Measurements from ENCODE around the gene CD247. TPM values are rescaled to one million over a fixed set of nuclear protein-coding genes. Genes with fewer than 3 reads are reported as not detected.

CD247 gene
- total RNA-seq, 2 experiments from 2014 or later, result 251 to 261 TPM

- peak overlapping the region; percentile 61 for H3K4me3 Mint-ChIP-seq
Observed at GRCh38 chr1:167447521-167448136, 70.7 kb downstream of the CD247 start.

GRCh38 chr1:167446966-167447365, 71.4 kb downstream of the CD247 start:
- no peaks in the 10 kb centered on the region for H3K27me3 Mint-ChIP-seq
- H3K36me3 Mint-ChIP-seq (ENCODE audit: low read depth), result peaks cover 50% of the 10 kb centered on the region
- H3K9me3 Mint-ChIP-seq, result no peaks in the 10 kb centered on the region
- peaks cover 86% of the 10 kb centered on the region for H3K4me1 Mint-ChIP-seq
- CTCF ChIA-PET, result interaction anchor here (1.0 to 2.0 kb wide), 9 partner anchors 8 to 93 kb away, joined by 3 to 13 read pairs (median 3); partner anchors contain the start of gene CD247
- DNase-seq, result no peak
- H3K27ac Mint-ChIP-seq, result peak overlapping the region; percentile 97
- POLR2A ChIA-PET, result interaction anchor here (0.6 kb wide), 2 partner anchors 34 to 586 kb away, joined by 3 read pairs; no protein-coding TSS in a partner anchor
- peak overlapping the region; percentile 61 for H3K4me3 Mint-ChIP-seq

More at GRCh38 chr1:167447521-167448136, 70.7 kb downstream of the CD247 start:
- Mint-ChIP-seq H3K27me3 (no peaks in the 10 kb centered on the region), H3K27ac (peak overlapping the region; percentile 97), H3K36me3 (ENCODE audit: low read depth) (peaks cover 50% of the 10 kb centered on the region), H3K4me1 (peaks cover 86% of the 10 kb centered on the region), H3K9me3 (no peaks in the 10 kb centered on the region)
- CTCF ChIA-PET, result interaction anchor here (1.0 to 2.0 kb wide), 13 partner anchors 9 to 185 kb away, joined by 3 to 13 read pairs (median 4); partner anchors contain the start of gene CD247
- peak; percentile 81 for DNase-seq
- POLR2A ChIA-PET, result interaction anchor here (0.6 kb wide), 1 partner anchor 34 kb away, joined by 3 read pairs; no protein-coding TSS in a partner anchor

GRCh38 chr1:167443757-167444156, 74.6 kb downstream of the CD247 start:
- no peaks in the 10 kb centered on the region for H3K9me3 Mint-ChIP-seq
- H3K27me3 Mint-ChIP-seq, result no peaks in the 10 kb centered on the region
- ChIA-PET POLR2A (no interaction called here), CTCF (interaction anchor here (0.9 to 1.1 kb wide), 5 partner anchors 30 to 385 kb away, joined by 3 to 4 read pairs (median 3); no protein-coding TSS in a partner anchor)
- peaks cover 95% of the 10 kb centered on the region for H3K4me1 Mint-ChIP-seq
- H3K27ac Mint-ChIP-seq, result peak overlapping the region; percentile 68
- no peak overlapping the region for H3K4me3 Mint-ChIP-seq
- peaks cover 68% of the 10 kb centered on the region for H3K36me3 Mint-ChIP-seq (ENCODE audit: low read depth)
- DNase-seq, result no peak

GRCh38 chr1:167442854-167443565, 75.3 kb downstream of the CD247 start:
- peaks cover 96% of the 10 kb centered on the region for H3K4me1 Mint-ChIP-seq
- peak overlapping the region; percentile 27 for H3K4me3 Mint-ChIP-seq
- H3K27ac Mint-ChIP-seq, result peak overlapping the region; percentile 90
- no peaks in the 10 kb centered on the region for H3K27me3 Mint-ChIP-seq
- CTCF ChIA-PET, result interaction anchor here (0.9 to 2.7 kb wide), 8 partner anchors 7 to 384 kb away, joined by 3 to 11 read pairs (median 4); no protein-coding TSS in a partner anchor
- no peak for DNase-seq
- no peaks in the 10 kb centered on the region for H3K9me3 Mint-ChIP-seq
- POLR2A ChIA-PET, result no interaction called here
- H3K36me3 Mint-ChIP-seq (ENCODE audit: low read depth), result peaks cover 75% of the 10 kb centered on the region

DNA sequence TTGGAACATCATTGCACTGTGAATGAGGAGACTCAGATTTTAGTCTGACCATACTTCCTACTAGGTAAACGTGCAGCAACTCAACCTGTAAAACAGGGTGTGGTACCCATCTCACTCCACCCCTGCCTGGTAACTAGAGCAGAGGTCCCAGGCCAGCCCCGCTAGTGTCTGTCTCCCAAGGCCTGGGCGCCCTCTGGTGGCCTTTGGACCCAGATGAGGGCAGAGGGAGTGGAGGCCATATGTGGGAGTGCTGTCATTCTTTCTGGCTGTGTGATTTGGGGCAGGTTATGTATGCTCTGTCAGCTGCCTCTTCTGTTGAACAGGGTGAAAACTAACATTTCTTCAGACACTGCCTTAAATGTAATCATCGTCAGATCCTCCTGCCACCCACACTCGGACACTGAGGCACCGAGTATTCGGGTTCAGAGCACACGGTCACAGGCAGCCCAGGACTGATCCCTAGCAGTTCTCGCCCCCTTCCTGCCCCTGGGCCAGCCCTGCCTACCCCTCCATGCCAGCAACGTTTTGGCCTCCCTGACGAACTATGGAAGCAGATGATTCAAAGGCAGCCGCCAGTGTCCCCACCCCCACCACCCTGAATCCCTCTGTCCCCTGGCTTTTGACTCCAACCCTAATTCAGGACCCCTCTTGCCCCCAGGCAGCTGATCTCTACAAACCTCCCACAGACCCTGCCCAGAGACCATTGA, 76.0 kb downstream of the CD247 start:
- H3K27ac Mint-ChIP-seq, result peak overlapping the region; percentile 90
- ChIA-PET POLR2A (no interaction called here), CTCF (interaction anchor here (0.9 to 2.7 kb wide), 6 partner anchors 8 to 91 kb away, joined by 3 to 11 read pairs (median 4); no protein-coding TSS in a partner anchor)
- no peaks in the 10 kb centered on the region for H3K9me3 Mint-ChIP-seq
- peaks cover 77% of the 10 kb centered on the region for H3K36me3 Mint-ChIP-seq (ENCODE audit: low read depth)
- peak overlapping the region; percentile 27 for H3K4me3 Mint-ChIP-seq
- peak; percentile 90 for DNase-seq
- H3K4me1 Mint-ChIP-seq, result peaks cover 94% of the 10 kb centered on the region
- H3K27me3 Mint-ChIP-seq, result no peaks in the 10 kb centered on the region

GRCh38 chr1:167441222-167441621, 77.1 kb downstream of the CD247 start:
- Mint-ChIP-seq H3K9me3 (no peaks in the 10 kb centered on the region), H3K27me3 (no peaks in the 10 kb centered on the region), H3K4me3 (no peak overlapping the region), H3K4me1 (peaks cover 95% of the 10 kb centered on the region), H3K36me3 (ENCODE audit: low read depth) (peaks cover 81% of the 10 kb centered on the region), H3K27ac (peak overlapping the region; percentile 90)
- no peak for DNase-seq
- ChIA-PET CTCF (interaction anchor here (0.8 to 2.7 kb wide), 6 partner anchors 8 to 176 kb away, joined by 3 to 6 read pairs (median 4); partner anchors contain the start of gene CD247), POLR2A (no interaction called here)

DNA sequence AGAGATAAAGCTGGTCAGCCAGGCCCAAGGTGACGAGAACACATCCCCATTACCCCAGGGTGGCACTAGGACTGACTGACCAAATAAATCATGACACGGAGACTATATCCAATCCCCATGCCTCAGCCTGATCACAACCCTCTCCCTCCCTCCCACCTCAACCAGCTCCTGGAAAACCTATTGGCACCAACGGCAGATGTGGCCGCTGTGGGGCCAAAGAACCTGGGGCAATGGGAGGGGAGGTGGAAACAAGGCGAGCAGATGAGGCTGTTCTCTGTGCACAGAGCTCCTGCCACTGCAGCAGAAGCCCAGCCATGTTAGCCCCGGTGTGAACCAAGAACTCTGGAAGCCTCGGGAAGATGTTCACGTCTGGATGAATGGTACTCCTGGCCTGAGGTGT, 77.6 kb downstream of the CD247 start:
- peak overlapping the region; percentile 90 for H3K27ac Mint-ChIP-seq
- no peak for DNase-seq
- peaks cover 81% of the 10 kb centered on the region for H3K36me3 Mint-ChIP-seq (ENCODE audit: low read depth)
- H3K4me1 Mint-ChIP-seq, result peaks cover 95% of the 10 kb centered on the region
- POLR2A ChIA-PET, result no interaction called here
- no peaks in the 10 kb centered on the region for H3K9me3 Mint-ChIP-seq
- CTCF ChIA-PET, result interaction anchor here (0.8 to 2.7 kb wide), 6 partner anchors 8 to 176 kb away, joined by 3 to 6 read pairs (median 4); partner anchors contain the start of gene CD247
- H3K4me3 Mint-ChIP-seq, result no peak overlapping the region
- H3K27me3 Mint-ChIP-seq, result no peaks in the 10 kb centered on the region

DNA sequence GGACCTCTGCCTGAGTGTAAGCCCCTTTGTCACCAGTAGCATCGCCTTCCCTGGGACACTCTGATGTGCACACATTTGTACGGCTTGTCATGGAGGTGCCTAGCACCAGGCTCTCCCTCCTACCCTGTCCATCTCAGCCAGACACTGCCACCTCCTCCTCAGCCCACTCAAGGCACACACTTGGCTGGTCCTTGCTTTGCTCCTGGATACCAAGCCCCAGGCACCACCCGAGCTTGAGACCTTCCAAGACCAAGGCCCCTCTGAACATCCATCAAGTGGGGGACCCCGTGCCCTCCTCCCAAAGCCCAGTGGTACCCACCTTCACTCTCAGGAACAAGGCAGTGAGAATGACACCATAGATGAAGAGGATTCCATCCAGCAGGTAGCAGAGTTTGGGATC, 78.0 kb downstream of the CD247 start:
- peaks cover 95% of the 10 kb centered on the region for H3K4me1 Mint-ChIP-seq
- no peaks in the 10 kb centered on the region for H3K9me3 Mint-ChIP-seq
- H3K27me3 Mint-ChIP-seq, result no peaks in the 10 kb centered on the region
- H3K27ac Mint-ChIP-seq, result no peak overlapping the region
- ChIA-PET CTCF (interaction anchor here (1.0 to 2.7 kb wide), 4 partner anchors 10 to 89 kb away, joined by 3 to 6 read pairs (median 5); partner anchors contain the start of gene CD247), POLR2A (no interaction called here)
- H3K4me3 Mint-ChIP-seq, result no peak overlapping the region
- DNase-seq, result no peak
- H3K36me3 Mint-ChIP-seq (ENCODE audit: low read depth), result peaks cover 81% of the 10 kb centered on the region

DNA sequence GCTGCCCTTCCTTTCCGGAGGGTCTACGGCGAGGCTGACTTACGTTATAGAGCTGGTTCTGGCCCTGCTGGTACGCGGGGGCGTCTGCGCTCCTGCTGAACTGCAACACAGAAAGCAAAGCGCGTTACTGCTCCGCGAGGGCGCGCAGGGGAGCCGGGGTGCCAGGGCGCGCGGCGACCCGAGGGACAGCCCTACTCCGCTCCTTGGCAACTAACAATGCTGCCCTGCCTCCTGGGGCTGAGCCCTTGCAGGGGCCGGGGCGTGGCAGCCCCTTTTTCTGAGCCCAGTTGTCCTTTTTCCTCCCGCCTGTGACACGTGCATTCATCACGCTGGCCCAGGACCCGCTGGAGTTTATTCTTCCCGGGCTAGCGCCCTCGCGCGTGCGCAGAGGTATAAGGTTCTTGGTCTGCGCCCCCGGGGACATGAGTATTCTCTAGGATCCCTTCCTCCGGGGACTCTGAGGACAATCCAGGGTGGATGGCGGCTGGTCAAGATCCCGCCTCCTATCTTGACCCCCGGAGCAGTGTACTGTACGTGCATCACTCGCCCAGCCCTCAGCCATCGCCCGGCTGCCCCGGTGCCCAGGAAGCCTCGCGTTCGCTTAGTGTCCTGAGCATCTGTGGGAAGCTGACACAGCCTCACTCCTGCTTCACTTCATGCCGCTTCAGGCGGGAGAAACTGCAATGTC, 78.9 kb downstream of the CD247 start:
- no peak overlapping the region for H3K4me3 Mint-ChIP-seq
- no peak for DNase-seq
- peak overlapping the region; percentile 81 for H3K27ac Mint-ChIP-seq
- no peaks in the 10 kb centered on the region for H3K9me3 Mint-ChIP-seq
- H3K4me1 Mint-ChIP-seq, result peaks cover 90% of the 10 kb centered on the region
- POLR2A ChIA-PET, result no interaction called here
- CTCF ChIA-PET, result interaction anchor here (2.0 kb wide), 1 partner anchor 8 kb away, joined by 12 read pairs; no protein-coding TSS in a partner anchor
- H3K27me3 Mint-ChIP-seq, result no peaks in the 10 kb centered on the region
- H3K36me3 Mint-ChIP-seq (ENCODE audit: low read depth), result peaks cover 80% of the 10 kb centered on the region

DNA sequence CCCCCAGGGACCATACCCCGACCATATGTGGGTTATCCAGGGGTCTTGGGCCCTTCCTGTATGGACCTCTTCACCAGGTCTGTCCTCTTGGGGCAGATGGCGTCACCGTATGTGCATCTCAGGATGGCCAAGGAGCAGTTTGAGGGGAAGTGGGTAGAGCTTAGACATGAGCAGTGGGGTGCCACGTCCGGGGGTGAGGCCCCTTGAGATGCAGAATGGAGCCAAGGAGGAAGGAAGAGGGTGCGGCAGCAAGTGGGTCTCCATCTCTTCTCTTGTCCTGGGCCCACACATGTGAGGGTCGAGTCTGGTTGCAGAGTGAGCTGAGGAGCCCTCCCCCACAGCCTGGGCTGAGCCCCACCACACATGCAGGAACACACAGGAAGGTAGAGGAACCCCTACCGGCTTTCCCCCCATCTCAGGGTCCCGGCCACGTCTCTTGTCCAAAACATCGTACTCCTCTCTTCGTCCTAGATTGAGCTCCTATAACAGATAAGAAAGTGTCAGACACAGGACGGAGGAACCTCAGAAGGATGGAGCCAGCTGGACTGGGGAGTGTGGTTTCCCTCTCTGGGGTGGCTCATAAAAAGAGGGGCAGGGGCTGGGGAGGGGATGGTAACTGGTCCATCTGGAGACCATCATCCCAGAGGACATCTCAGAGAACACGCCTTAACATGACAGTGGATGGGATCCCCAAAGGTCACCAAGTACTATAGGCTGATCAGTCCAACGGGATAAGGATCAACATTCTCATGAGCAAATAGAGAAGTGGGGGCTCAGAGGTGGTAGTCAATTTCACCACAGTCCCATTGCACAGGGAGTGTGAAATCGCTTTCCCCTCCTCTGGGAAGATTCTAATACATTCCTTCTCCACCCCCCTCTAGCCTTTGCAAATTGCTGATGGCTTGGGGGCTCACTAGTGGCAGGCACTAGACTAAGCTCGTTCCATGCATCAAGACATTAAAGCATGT, 79.9 kb downstream of the CD247 start:
- no peaks in the 10 kb centered on the region for H3K27me3 Mint-ChIP-seq
- H3K4me1 Mint-ChIP-seq, result peaks cover 87% of the 10 kb centered on the region
- DNase-seq, result peak; percentile 37
- H3K36me3 Mint-ChIP-seq (ENCODE audit: low read depth), result peaks cover 78% of the 10 kb centered on the region
- H3K9me3 Mint-ChIP-seq, result no peaks in the 10 kb centered on the region
- ChIA-PET POLR2A (interaction anchor here (1.2 kb wide), 1 partner anchor 16 kb away, joined by 3 read pairs; no protein-coding TSS in a partner anchor), CTCF (interaction anchor here (1.8 to 2.0 kb wide), 2 partner anchors 9 to 96 kb away, joined by 5 to 12 read pairs; no protein-coding TSS in a partner anchor)
- H3K4me3 Mint-ChIP-seq, result peak overlapping the region; percentile 62
- H3K27ac Mint-ChIP-seq, result peak overlapping the region; percentile 81

GRCh38 chr1:167435484-167435883, 82.8 kb downstream of the CD247 start:
- peak overlapping the region; percentile 70 for H3K27ac Mint-ChIP-seq
- CTCF ChIA-PET, result no interaction called here
- peaks cover 79% of the 10 kb centered on the region for H3K36me3 Mint-ChIP-seq (ENCODE audit: low read depth)
- no peak for DNase-seq
- H3K4me3 Mint-ChIP-seq, result no peak overlapping the region
- H3K9me3 Mint-ChIP-seq, result no peaks in the 10 kb centered on the region
- peaks cover 67% of the 10 kb centered on the region for H3K4me1 Mint-ChIP-seq
- no peaks in the 10 kb centered on the region for H3K27me3 Mint-ChIP-seq
- POLR2A ChIA-PET, result no interaction called here

Measured in activated CD4-positive, alpha-beta T cell treated with anti-CD3 and anti-CD28 coated beads, Interleukin-2, amount 10 ng/mL, durations not matched to agents 7 days and 5 days (primary cell).